Measurements from ENCODE around the gene CCDC116.

- no peak for TF ChIP-seq POLR2A (IDR thresholded peaks at IDR 0.05)
- TF ChIP-seq CTCF (IDR thresholded peaks at IDR 0.05): no peak
- no peak for TF ChIP-seq EP300 (IDR thresholded peaks at IDR 0.05; ENCODE audit: low read depth)
Observed at GRCh38 chr22:21640810-21641209, 8.2 kb downstream of the CCDC116 start.
